Renal pelvis (tissue), 4 donors: ENCODE data around the gene POLRMT. TPM values are rescaled to one million over a fixed set of nuclear protein-coding genes. Genes with fewer than 3 reads are reported as not detected.

Source experiments
- DNase-seq: peaks from one replicate; pipeline ENCODE4 v3.0.0-alpha.2; 2013
- polyA plus RNA-seq, 3 donors: library from polyadenylated mRNA; unstranded; fragments of 120-200 nt; gene quantifications; one replicate each; pipeline ENCODE4 v1.2.1, GENCODE V29; 2013; ENCODE audit not compliant: insufficient read length in 3 of 3

POLRMT gene
- polyA plus RNA-seq, 3 donors: 64.7 to 78.3 (median 70.9) TPM

DNA sequence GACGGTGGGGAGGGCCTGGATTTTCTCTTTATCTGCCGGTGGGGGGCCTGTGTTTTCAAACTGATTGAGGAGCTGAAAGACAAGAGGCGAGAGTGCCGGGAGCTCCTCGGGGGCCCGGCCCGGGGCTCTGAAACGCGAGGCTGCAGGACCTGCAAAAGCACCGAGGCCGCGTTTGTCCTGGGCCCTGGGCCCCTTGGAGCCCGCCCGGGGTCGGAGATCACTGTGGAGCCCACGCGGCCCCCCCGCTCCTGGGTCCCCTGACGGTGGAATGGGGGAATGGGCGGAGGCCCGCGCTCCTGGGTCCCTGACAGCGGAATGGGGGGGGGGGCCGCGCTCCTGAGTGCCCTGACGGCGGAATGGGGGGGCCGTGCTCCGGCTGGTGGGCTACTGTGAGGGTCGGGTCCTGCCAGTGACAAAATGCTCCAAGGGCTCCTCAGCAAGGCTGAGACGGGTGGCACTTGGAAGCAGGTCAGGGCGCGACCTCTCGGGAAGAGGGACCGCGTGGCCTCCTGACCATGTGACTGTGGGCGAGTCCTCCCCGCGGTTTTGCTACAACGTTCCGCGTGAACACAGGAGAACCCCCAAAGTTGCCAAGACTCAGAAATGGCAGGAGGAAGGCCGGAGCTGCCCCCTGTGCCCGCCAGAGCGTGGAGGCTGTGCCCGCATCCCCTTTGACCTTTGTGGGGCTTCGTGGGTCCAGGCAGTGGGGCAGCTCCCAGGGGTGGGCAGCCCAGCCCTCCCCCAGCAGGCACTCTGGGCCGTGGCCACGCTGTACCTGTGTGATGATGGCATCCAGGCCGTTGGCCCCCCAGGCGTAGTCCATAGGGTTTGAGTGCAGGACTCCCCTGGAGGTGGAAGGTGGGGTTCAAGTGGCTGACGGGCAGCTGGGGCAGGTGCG lies 15.8 kb upstream of the POLRMT start:
- DNase-seq: no peak

DNA sequence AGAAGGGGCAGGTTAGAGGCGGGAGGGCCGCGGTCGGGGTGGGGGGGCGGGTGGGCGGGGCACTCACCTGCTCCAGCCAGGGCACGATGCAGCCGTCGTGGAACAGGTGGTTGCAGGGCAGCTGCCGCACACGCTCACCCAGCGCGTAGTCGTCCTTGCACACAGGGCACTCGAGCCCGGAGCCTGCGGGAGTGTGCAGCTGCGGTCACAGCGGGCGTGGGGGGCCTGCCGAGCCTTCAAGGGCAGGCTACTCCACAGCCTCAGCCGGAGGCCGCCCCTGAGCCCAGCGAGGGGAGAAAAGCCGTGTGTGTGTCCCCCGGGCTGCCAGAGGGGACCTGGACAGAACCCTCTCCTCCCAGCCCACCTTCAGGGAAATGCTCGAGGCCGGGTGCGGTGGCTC lies 15.0 kb upstream of the POLRMT start:
- DNase-seq: no peak

GRCh38 chr19:647566-648284 lies 14.4 kb upstream of the POLRMT start:
- no peak for DNase-seq

DNA sequence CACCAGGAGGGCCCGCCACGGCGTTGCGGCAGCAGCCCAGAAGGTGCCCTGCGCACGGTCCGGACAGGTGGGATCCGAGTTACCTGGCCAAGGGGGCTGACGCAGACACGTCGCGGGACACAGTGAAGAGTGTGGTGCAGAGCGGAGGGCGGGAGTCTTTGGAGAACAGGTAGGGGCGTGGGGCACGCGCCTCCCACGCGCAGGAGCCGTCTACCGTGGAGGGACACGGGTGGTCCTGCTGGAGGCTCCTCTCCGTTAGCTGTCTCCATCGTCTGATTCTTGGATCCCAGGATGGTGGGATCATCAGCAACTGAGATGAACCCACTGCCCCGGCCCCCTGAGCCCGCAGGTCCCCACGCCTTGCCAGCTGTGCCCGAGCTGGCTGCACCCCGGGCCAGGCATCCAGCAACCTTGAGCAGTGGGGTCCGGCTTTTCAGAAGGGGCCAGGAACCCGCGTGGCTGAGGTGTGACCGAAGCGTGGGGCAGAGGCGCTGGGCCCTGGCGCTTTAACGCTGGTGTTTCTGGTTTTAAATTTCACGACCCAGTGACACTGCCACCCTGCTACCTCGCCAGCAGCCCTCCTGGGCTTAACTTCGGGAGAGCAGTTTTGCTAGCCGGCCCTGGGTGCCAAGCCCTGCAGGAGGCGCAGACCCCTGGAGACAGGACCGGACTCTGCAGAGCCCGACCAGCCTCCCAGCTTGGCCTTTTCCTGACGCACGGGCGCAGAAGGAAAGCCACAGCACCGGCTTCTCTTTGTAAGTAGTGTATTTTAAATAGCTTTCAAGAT lies 13.6 kb upstream of the POLRMT start:
- DNase-seq: no peak

GRCh38 chr19:645912-646778 lies 12.8 kb upstream of the POLRMT start:
- no peak for DNase-seq

GRCh38 chr19:644789-645188 lies 11.5 kb upstream of the POLRMT start:
- no peak for DNase-seq

GRCh38 chr19:644363-644762 lies 11.0 kb upstream of the POLRMT start:
- DNase-seq: no peak

- DNase-seq: no peak
Measured at GRCh38 chr19:643736-644135, 10.4 kb upstream of the POLRMT start.

GRCh38 chr19:642767-643727 lies 9.7 kb upstream of the POLRMT start:
- DNase-seq: no peak

DNA sequence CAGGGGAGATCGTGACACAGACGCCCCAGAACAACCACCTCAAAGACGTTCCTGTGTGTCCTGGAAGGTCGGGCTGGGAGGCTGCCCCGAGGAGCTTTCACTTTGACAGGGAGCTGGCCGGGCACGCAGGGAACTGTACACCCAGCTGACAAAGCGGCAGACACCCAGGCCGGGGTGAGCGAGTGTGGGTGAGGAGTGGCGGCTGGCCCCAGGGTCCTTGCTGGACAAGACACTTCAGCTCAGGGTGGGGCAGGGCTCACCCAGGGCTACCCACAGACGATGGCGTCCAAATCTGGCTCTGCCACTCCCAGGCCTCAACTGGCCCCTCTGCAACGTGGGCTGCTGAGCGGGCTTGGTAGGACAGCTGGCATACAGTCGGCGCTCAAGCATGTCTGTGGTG lies 8.4 kb upstream of the POLRMT start:
- no peak for DNase-seq

- no peak for DNase-seq
Measured at GRCh38 chr19:640606-641189, 7.4 kb upstream of the POLRMT start.

GRCh38 chr19:640161-640558 lies 6.8 kb upstream of the POLRMT start:
- DNase-seq: no peak

- DNase-seq: peak; percentile 88
Measured at GRCh38 chr19:639253-640160, 6.2 kb upstream of the POLRMT start, which contains the start of gene FGF22. FGF22 (plus strand) TSS chr19:639879; CDS start chr19:639926, 47 bp downstream.

DNA sequence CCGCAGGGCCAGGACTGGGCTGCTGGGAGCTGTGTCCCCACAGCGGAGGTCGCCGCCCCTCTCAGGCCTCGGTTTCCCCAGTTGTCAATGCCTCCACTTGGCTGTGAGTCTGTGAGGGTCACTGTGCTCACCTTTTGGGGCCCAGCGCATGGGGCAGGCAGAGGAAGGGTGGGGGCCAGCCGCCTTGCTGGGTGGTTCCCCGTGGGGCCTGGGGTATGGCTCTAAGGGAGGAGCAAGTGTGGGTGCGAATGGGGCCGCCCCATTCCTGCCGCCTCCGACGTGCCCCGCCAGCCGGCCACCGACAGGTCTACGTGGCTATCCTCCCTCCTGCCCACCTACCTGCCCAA lies 5.5 kb upstream of the POLRMT start:
- DNase-seq: no peak

DNA sequence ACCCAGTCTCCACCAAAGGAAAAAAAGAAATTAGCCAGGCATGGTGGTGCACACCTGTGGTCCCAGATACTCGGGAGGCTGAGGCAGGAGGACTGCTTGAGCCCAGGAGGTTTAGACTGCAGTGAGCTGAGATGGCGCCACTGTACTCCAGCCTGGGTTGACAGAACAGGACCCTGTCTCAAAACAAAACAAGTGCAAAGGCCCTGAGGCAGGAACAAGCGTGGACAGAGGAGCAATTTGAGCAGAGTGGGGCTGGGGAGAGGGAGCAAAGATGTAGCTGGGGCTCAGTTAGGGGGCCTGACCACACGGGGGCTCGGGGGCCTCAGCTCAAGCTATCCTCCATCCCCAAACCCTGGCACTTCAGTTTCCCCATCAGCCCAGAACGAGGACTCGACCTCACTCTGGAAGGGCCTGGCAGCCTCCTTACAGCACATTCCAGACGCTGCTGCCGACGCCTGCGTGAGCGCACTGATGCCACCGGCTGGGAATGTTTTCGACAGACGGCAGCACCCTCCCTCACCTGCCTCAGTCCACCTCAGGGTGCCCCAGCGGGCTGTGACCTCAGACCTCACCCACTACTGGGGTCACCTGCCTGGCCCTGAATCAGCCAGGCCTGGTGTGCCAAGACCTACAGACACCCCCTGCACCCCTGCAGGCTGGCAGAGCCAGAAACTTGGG lies 1.8 kb upstream of the POLRMT start:
- no peak for DNase-seq

DNA sequence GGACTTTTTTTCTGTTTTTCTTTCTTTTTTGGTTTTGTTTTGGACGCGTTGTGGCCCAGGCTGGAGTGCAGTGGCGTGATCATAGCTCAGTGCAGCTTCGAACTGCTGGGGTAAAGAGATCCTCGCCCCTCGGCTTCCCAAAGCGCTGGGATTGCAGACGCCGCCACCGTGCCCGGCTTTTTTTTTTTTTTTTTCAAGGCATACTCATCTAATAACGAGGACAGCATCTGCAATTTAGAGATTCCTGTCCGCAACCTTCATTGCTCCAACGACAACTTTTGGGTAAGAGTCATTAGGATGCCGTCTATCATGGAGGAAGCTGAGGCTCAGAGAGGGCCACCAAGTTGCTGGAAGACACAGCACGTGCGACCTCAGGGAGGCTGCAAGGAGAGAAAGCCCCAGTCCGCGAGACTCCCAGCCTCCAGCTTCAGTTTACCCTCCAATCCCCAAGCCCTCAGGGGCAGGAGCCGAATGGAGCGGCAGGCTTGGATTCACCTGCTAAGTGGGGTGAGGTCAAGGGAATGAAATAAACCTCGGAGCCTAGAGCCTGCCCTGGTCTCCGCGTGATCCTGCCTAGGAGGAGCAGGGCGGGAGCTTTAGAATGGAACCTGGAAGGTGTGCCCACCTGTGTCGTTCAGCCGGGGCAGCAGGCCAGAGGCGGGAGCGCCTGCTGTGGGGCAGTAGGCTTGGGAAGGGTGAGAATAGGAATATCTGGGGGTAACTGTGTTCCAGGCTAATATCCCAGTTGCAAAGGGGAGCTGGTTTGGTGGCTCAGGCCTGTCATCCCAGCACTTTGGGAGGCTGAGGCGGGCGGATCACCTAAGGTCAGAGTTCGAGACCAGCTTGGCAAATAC lies 676 bp upstream of the POLRMT start:
- no peak for DNase-seq

DNA sequence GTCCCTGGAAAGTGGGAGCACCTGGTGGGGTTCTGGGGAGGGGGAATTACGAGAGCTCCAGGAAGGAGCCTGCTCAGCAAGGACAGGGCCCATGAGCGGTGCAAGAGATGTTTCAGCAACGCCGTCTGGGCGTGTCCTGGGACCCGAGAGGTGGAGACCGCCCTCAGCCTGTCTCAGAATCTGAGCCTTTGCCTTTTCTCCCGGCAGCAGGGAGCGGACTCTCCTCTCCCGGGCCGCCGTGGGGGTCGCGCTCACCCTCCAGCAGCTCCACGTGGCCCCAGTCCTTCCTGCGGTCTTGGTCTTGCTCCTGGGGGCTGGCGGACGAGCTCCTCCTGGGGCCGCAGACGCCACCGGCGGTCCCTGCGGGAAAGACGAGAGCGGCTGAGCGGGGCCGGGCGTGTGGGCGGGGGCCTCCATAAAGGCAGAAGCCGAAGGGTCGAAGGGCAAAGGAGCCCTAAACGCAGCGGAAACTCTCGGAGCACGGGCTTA lies 714 bp downstream of the POLRMT start:
- no peak for DNase-seq
